Breast epithelium (tissue), 4 donors: ENCODE results near the gene ANKMY1. TPM values are rescaled to one million over a fixed set of nuclear protein-coding genes. Genes with fewer than 3 reads are reported as not detected.

Experiments
- DNase-seq, 2 donors: peaks; one replicate each; pipeline ENCODE4 v3.0.0-alpha.2; 2019; ENCODE audit warnings: low spot score in 2 of 2
- H3K27ac ChIP-seq, 2 donors: fragments of 200-600 bp; sonication (generic) in 1 of 2; one replicate each; pipeline ENCODE4 v1.5.1; 2016 to 2019; ENCODE audit warnings: mild to moderate bottlenecking in 1 of 2
- H3K27me3 ChIP-seq, 2 donors: fragments of 200-600 bp; sonication (generic) in 1 of 2; one replicate each; pipeline versions ENCODE4 v1.5.1 to v1.6.0; 2017 to 2019; ENCODE audit warnings: control low read depth in 1 of 2, mild to moderate bottlenecking in 1 of 2
- H3K36me3 ChIP-seq: fragments of 200-600 bp; one replicate; pipeline ENCODE4 v1.5.1; 2019
- H3K4me1 ChIP-seq, 2 donors: fragments of 200-600 bp; sonication (generic); one replicate each; pipeline ENCODE4 v1.5.1; 2016 to 2019; ENCODE audit warnings: control low read depth in 1 of 2
- H3K4me3 ChIP-seq, 3 donors: fragments of 200-600 bp; sonication (generic); 1 replicate in 2 of 3; 2 replicates in 1 of 3; pipeline ENCODE4 v1.5.1; 2016 to 2019; ENCODE audit warnings: mild to moderate bottlenecking in 3 of 3, moderate library complexity in 2 of 3
- H3K9me3 ChIP-seq, 2 donors: fragments of 200-600 bp; sonication (generic) in 1 of 2; one replicate each; pipeline ENCODE4 v1.5.1; 2016 to 2019; ENCODE audit warnings: control low read depth in 1 of 2
- CTCF ChIP-seq, 3 donors: fragments of 450-650 bp; IDR thresholded peaks; one replicate each; pipeline ENCODE4 v1.5.1; 2016 to 2017; ENCODE audit warnings: antibody characterized with exemption in 3 of 3, mild to moderate bottlenecking in 3 of 3, moderate library complexity in 3 of 3
- POLR2A ChIP-seq: fragments of 450-650 bp; IDR thresholded peaks from one replicate; pipeline ENCODE4 v1.6.1; 2016; ENCODE audit warnings: antibody characterized with exemption, mild to moderate bottlenecking, moderate library complexity
- POLR2AphosphoS5 ChIP-seq, 3 donors: sonication (generic); formaldehyde crosslinking; IDR thresholded peaks; one replicate each; pipeline ENCODE4 v1.6.1; 2017; ENCODE audit warnings: antibody characterized with exemption in 3 of 3
- intact Hi-C: fragments of 100-400 bp; cut with DNase I; formaldehyde crosslinking; loops from one replicate; pipeline ENCODE4 v1.15.1; 2023; ENCODE audit warnings: low total_unique reads
- total RNA-seq, 3 donors: library from RNA; depleted of rRNA; stranded (reverse); fragments of >200 nt; gene quantifications; one replicate each; pipeline ENCODE4 v1.1.0, GENCODE V29; 2016

Gene ANKMY1
- total RNA-seq, 3 donors from 2014 or later = 13.0 to 32.8 (median 19.0) TPM

DNA sequence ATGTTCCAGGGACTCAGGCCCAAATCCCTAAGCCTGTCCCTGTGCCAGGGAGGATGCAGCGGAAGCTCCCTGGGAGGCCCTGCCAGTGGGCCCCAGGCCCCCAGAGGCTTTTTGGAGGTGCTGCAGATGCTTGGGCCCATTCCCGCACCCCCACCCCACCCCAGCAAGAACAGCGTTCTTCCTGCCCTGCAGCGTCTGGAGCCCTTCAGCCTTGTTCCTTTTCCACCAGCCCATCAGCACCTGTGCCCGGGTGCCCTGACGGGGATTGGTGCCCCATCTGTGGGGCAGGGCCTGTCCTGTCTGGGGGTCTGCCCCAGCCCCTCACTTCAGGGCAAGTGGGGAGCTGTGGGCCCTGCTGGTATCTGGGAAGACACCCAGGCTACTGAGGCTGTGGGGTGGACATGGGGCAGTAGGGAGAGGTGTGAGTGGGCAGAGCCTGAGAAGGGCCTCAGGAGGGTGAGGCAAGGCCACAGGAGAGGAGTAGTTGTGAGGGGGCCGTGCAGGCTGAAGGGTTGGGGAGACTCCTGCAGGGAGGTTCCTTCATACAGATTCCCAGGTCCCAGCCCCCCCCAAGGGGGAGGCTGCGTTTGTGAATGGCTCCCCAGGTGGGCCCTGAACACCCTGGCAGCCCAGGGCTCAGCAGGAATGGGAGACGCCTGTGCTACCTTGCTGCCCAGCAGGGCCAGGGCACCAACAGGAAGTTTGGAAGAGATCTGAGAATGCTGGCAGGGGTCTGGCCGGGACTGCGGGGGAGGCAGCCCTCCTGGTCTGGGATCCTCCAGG is 12.9 kb upstream of the ANKMY1 start:
- TF ChIP-seq CTCF (IDR thresholded peaks at IDR 0.05) = no peak
- no peak for TF ChIP-seq POLR2A
- TF ChIP-seq POLR2AphosphoS5 (IDR thresholded peaks at IDR 0.05) = no peak
- H3K4me1 ChIP-seq = peaks cover 13 to 28% of the 10 kb centered on the region in 2 donors
- no peaks in the 10 kb centered on the region for H3K36me3 ChIP-seq
- intact Hi-C loops = loop anchor here (5.0 kb wide), 1 partner anchor 1973 kb away; no protein-coding TSS in a partner anchor
- H3K9me3 ChIP-seq = no peaks in the 10 kb centered on the region
- H3K27ac ChIP-seq = no peak overlapping the region
- no peak overlapping the region for H3K4me3 ChIP-seq
- DNase-seq = no peak
- no peaks in the 10 kb centered on the region for H3K27me3 ChIP-seq

DNA sequence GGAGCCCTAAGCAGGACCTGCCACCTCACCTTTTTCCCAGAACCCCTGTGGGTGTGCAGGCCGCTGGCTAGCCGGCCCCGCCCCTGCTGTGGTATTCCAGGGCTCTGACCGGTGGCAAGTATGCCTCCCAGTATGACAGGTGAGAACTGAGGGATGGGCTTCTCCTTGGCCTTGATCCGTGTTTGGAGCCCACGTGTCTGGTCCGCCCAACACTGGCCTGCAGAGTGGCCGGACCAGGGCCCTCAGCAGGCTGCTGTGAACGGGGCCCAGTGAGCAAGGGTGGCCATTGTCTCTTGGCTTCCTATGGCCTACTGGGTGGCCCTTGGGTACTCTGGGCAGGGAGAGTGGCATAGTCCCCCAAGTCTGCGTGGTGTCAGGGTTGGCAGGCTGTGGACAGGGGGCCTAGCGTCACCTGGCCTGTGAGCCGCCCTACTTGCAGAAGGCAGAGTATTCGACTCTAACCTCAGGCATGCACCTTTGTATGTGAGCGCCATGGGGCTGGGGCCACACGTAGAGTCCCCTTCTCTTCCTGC is 12.3 kb upstream of the ANKMY1 start:
- H3K4me1 ChIP-seq = peaks cover 14 to 31% of the 10 kb centered on the region in 2 donors
- peak overlapping the region; percentile 67 to 83 (median 71) for H3K4me3 ChIP-seq
- no peak overlapping the region for H3K27ac ChIP-seq

DNA sequence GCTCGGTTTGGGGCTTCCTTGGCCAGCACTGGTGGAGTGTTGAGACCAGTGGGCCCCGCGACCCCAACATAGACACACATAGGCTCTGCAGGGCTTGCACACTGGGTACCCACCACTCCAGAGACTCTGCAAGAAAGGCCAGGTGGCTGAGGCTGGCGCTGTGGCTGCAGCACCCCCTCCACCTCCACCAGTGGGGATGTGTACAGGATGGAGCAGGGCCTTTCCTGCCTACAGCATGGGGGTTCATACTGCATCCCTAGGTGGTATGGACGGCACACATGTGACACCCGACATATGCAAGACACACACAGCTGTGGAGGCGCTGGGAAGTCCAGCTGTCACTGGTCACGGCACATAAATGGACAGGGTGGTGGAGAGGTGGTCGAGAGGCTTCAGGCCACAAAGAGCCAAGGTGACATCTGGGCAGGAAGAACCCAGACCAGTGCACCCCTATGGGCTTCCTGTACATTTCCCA is 11.8 kb upstream of the ANKMY1 start:
- Histone ChIP-seq H3K9me3 (no peaks in the 10 kb centered on the region), H3K27ac (peak overlapping the region in 1 of 2 donors; percentile 93), H3K27me3 (no peaks in the 10 kb centered on the region), H3K4me1 (peaks cover 14 to 31% of the 10 kb centered on the region in 2 donors), H3K4me3 (peak overlapping the region; percentile 67 to 83 (median 71)), H3K36me3 (no peaks in the 10 kb centered on the region)
- TF ChIP-seq POLR2A (no peak), CTCF (IDR thresholded peaks at IDR 0.05) (no peak), POLR2AphosphoS5 (IDR thresholded peaks at IDR 0.05) (no peak)
- no peak for DNase-seq
- intact Hi-C loops = no loop called here

More for the DNA sequence above, 12.3 kb upstream of the ANKMY1 start:
- TF ChIP-seq POLR2A = no peak
- no peak for TF ChIP-seq POLR2AphosphoS5 (IDR thresholded peaks at IDR 0.05)
- TF ChIP-seq CTCF (IDR thresholded peaks at IDR 0.05) = no peak
- Histone ChIP-seq H3K9me3 (no peaks in the 10 kb centered on the region), H3K27me3 (no peaks in the 10 kb centered on the region), H3K36me3 (no peaks in the 10 kb centered on the region)
- intact Hi-C loops = loop anchor here (5.0 kb wide), 1 partner anchor 1973 kb away; no protein-coding TSS in a partner anchor
- DNase-seq = no peak

DNA sequence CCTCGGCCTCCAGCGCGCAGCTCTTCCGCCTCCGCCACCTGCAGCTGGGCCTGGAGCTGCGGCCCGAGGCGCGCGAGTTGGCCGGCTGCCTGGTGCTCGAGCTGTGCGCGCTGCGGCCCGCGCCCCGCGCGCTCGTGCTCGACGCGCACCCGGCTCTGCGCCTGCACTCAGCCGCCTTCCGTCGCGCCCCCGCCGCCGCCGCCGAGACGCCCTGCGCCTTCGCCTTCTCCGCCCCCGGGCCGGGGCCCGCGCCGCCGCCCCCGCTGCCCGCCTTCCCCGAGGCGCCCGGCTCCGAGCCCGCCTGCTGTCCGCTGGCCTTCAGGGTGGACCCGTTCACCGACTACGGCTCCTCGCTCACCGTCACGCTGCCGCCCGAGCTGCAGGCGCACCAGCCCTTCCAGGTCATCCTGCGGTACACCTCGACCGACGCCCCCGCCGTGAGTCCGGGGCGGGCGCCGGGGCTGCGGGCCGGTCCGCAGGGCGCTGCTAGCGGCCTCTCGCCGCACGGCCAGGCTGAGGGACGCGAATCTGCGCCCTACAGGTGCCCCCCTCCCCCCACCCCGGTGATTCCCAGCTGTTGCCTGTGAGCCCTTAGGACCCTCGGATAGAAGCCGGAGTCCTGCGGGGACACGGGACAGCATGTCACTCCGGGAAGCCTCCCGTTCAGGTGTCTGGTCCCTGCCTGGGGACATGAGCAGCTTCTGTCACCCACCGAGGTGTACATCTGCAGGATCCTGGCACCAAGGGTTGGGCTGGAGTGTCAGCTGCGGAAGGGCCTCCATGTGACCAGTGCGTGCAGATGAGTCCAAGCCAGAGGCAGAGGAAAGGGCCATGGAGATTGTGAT is 11.1 kb upstream of the ANKMY1 start:
- Histone ChIP-seq H3K27ac (peak overlapping the region; percentile 36 to 93), H3K9me3 (no peaks in the 10 kb centered on the region), H3K4me1 (peaks cover 14 to 31% of the 10 kb centered on the region in 2 donors), H3K27me3 (no peaks in the 10 kb centered on the region), H3K4me3 (peak overlapping the region; percentile 67 to 83 (median 71)), H3K36me3 (no peaks in the 10 kb centered on the region)
- TF ChIP-seq POLR2AphosphoS5 (IDR thresholded peaks at IDR 0.05) = no peak
- TF ChIP-seq POLR2A = no peak
- TF ChIP-seq CTCF (IDR thresholded peaks at IDR 0.05) = no peak
- intact Hi-C loops = no loop called here
- peak; percentile 16 to 55 for DNase-seq
